PFSK-1 (cell line): Measurements from ENCODE around the gene IKZF5.

ENCODE experiments used
- FOXP2 ChIP-seq: optimal IDR thresholded peaks from 2 replicates; pipeline ENCODE3; 2011; ENCODE audit warnings: borderline replicate concordance, control low read depth, inconsistent platforms; ENCODE audit not compliant: insufficient read depth; ENCODE audit errors: extremely low read length, extremely low read depth
- POLR2AphosphoS5 ChIP-seq: IDR thresholded peaks from 2 replicates; pipeline ENCODE4 v1.6.1; 2012; ENCODE audit warnings: low read depth, mild to moderate bottlenecking, control low read depth, low read length, moderate library complexity
- REST ChIP-seq, 2 experiments: IDR thresholded peaks; 2 replicates each; pipeline versions ENCODE4 v1.6.1 to v1.8.0; 2011 to 2012; ENCODE audit warnings: low read depth in 2 of 2, low read length in 2 of 2, control low read depth in 1 of 2, inconsistent platforms in 1 of 2, mild to moderate bottlenecking in 1 of 2, moderate library complexity in 1 of 2; ENCODE audit not compliant: insufficient read depth in 1 of 2
- SIN3A ChIP-seq: IDR thresholded peaks from 2 replicates; pipeline ENCODE4 v1.6.1; 2012; ENCODE audit warnings: mild to moderate bottlenecking, low read length, moderate library complexity, borderline replicate concordance; ENCODE audit not compliant: insufficient read depth
- TAF1 ChIP-seq: IDR thresholded peaks from 2 replicates; pipeline ENCODE4 v1.6.1; 2012; ENCODE audit warnings: low read length, control low read depth, borderline replicate concordance; ENCODE audit not compliant: insufficient read depth

Gene IKZF5

GRCh38 chr10:123009105-123009820, 668 bp upstream of the IKZF5 start:
- TF ChIP-seq REST (IDR thresholded peaks at IDR 0.05; ENCODE audit: insufficient read depth in 1 of 2, low read depth in 2 of 2, low read length in 2 of 2) (no peak), POLR2AphosphoS5 (no peak), TAF1 (no peak), FOXP2 (no peak), SIN3A (no peak)

GRCh38 chr10:123007558-123008354, 839 bp downstream of the IKZF5 start:
- no peak for TF ChIP-seq TAF1
- TF ChIP-seq REST (IDR thresholded peaks at IDR 0.05; ENCODE audit: insufficient read depth in 1 of 2, low read depth in 2 of 2, low read length in 2 of 2) = no peak
- TF ChIP-seq FOXP2 = no peak
- no peak for TF ChIP-seq POLR2AphosphoS5
- TF ChIP-seq SIN3A = no peak

- no peak for TF ChIP-seq SIN3A
- no peak for TF ChIP-seq TAF1
- TF ChIP-seq POLR2AphosphoS5 = no peak
- no peak for TF ChIP-seq REST (IDR thresholded peaks at IDR 0.05; ENCODE audit: insufficient read depth in 1 of 2, low read depth in 2 of 2, low read length in 2 of 2)
- no peak for TF ChIP-seq FOXP2
Observed at GRCh38 chr10:123004298-123004697, 4.3 kb downstream of the IKZF5 start.

- no peak for TF ChIP-seq REST (IDR thresholded peaks at IDR 0.05; ENCODE audit: insufficient read depth in 1 of 2, low read depth in 2 of 2, low read length in 2 of 2)
- no peak for TF ChIP-seq POLR2AphosphoS5
- TF ChIP-seq SIN3A = no peak
- TF ChIP-seq TAF1 = no peak
Observed at GRCh38 chr10:123001370-123001769, 7.2 kb downstream of the IKZF5 start.
